VCaP (cell line): ENCODE measurements around the gene SPOCD1.
A peak's percentile ranks its signal among the peaks of the same experiment; 100 is the strongest.

Source experiments
- H3K27ac ChIP-seq: fragments of 450-650 bp; 2 replicates; pipeline ENCODE4 v1.5.1; 2017
- TF ChIP-seq, protein P1 (sequence below): fragments of 450-650 bp; conservative IDR thresholded peaks from 2 replicates; pipeline ENCODE4 v1.5.1; 2017; ENCODE audit warnings: mild to moderate bottlenecking, moderate library complexity

SPOCD1 gene

DNA sequence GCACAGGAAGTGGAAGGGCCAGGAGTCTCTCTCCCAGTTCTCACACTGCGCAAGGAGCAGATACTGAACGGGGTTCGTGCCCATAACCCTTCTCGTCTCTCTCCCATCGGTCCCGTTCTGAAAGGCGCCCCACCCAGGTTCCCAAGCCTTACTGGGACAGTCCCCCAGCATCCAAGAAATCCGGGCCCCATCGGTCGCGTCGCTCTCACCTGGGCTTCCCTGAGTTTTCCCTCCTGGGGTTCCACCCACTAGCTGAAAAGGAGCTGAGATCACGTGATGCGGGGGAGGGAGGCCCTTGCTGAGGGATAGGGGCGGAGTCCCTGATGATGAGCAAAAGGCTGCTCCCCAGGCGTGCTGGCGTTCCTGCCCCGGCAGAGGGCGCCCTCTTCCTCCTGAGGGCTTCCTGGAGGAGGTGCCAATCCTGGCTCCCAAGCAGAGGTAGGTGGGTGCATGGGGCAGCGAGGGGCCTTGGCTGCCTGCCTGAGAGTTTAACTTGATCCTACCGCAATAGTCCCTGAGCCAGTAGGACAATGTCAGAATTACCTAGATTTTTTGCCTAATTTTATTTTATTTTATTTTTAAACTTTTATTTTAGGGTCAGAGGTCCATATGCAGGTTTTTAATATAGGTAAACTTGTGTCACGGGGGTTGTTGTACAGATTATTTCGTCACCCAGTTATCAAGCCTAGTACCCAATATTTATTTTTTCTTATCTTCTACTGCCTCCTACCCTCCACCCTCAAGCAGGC, at the start of gene SPOCD1:
TSS of gene SPOCD1 (minus strand) at position 271 of the 749 bp plus-strand sequence. CDS start 689 bp downstream, outside the sequence.
- no peak within 1 kb of the TSS for H3K27ac ChIP-seq
- TF ChIP-seq, protein P1, sequence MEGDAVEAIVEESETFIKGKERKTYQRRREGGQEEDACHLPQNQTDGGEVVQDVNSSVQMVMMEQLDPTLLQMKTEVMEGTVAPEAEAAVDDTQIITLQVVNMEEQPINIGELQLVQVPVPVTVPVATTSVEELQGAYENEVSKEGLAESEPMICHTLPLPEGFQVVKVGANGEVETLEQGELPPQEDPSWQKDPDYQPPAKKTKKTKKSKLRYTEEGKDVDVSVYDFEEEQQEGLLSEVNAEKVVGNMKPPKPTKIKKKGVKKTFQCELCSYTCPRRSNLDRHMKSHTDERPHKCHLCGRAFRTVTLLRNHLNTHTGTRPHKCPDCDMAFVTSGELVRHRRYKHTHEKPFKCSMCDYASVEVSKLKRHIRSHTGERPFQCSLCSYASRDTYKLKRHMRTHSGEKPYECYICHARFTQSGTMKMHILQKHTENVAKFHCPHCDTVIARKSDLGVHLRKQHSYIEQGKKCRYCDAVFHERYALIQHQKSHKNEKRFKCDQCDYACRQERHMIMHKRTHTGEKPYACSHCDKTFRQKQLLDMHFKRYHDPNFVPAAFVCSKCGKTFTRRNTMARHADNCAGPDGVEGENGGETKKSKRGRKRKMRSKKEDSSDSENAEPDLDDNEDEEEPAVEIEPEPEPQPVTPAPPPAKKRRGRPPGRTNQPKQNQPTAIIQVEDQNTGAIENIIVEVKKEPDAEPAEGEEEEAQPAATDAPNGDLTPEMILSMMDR: peak; percentile 65

DNA sequence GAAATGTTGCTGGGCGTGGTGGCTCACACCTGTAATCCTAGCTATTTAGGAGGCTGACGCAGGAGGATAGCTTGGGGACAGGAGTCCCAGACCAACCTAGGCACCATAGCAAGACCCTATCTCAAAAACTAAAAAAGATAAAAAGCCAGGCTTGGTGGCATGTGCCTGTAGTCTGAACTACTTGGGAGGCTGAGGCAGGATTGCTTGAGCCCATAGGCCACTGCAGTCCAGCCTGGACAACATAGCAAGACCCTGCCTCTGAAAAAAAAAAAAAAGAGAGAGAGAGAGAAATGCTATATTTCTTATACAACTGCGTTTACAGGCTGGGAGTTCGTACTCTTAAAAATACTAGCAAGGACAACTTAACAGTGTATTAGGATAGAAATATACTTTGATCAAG, 46.2 kb upstream of the SPOCD1 start:
- TF ChIP-seq, protein P1: no peak
- no peak overlapping the region for H3K27ac ChIP-seq

DNA sequence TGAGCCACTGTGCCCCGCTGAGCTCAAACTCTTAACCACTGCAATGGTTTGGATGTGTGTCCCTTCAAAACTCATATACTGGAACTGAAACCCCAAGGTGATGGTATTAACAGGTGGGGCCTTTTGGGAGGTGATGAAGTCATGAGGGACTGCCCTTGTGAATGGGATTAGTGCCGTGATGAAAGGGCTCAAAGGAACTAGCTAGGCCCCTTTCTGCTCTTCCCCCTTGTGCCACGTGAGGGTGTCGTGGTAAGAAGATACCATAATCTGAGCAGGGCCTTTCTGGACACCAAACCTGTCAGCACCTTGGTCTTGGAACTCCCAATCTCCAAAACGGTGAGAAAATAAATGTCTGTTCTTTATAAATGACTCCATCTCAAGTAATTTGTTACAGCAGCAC, 45.5 kb upstream of the SPOCD1 start:
- TF ChIP-seq, protein P1: no peak
- H3K27ac ChIP-seq: no peak overlapping the region

DNA sequence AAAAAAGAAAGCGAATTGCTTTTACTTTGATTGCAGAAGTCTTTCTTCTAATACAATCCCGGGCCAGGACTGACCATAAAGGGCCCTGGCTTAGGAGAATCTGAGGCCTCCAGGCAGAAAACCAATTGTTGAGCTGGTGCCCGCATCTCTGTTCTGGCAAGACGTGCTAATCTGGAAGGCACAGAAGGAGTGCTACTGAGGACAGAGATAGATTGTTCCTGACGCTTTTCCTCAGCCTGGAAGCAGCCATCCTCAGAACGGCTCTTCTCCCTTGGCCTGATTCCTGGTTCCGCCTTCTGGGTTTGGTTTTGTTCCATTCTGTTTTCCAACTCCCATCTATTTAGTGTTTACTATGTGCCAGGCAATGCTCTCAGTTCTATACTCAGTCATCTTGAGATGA, 44.8 kb upstream of the SPOCD1 start:
- no peak overlapping the region for H3K27ac ChIP-seq
- TF ChIP-seq, protein P1: no peak

GRCh38 chr1:31859719-31860118, 43.9 kb upstream of the SPOCD1 start:
- TF ChIP-seq, protein P1: no peak
- no peak overlapping the region for H3K27ac ChIP-seq

GRCh38 chr1:31859044-31859443, 43.2 kb upstream of the SPOCD1 start:
- no peak overlapping the region for H3K27ac ChIP-seq
- TF ChIP-seq, protein P1: no peak

GRCh38 chr1:31857863-31858262, 42.0 kb upstream of the SPOCD1 start:
- TF ChIP-seq, protein P1: no peak
- no peak overlapping the region for H3K27ac ChIP-seq
